A375 (cell line): ENCODE measurements around the gene KLK3. TPM values are rescaled to one million over a fixed set of nuclear protein-coding genes. Genes with fewer than 3 reads are reported as not detected.

Experiments
- total RNA-seq: library from RNA; depleted of rRNA; stranded (reverse); fragments of >200 nt; shearing (Covaris generic); gene quantifications from 2 replicates; pipeline ENCODE4 v1.2.3, GENCODE V29; 2014; rRNA removed

KLK3 gene
- not detected in 2 replicates for total RNA-seq

DNA sequence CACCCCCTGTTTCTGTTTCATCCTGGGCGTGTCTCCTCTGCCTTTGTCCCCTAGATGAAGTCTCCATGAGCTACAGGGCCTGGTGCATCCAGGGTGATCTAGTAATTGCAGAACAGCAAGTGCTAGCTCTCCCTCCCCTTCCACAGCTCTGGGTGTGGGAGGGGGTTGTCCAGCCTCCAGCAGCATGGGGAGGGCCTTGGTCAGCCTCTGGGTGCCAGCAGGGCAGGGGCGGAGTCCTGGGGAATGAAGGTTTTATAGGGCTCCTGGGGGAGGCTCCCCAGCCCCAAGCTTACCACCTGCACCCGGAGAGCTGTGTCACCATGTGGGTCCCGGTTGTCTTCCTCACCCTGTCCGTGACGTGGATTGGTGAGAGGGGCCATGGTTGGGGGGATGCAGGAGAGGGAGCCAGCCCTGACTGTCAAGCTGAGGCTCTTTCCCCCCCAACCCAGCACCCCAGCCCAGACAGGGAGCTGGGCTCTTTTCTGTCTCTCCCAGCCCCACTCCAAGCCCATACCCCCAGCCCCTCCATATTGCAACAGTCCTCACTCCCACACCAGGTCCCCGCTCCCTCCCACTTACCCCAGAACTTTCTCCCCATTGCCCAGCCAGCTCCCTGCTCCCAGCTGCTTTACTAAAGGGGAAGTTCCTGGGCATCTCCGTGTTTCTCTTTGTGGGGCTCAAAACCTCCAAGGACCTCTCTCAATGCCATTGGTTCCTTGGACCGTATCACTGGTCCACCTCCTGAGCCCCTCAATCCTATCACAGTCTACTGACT lies at the start of gene KLK3:
Gene KLK3 (plus strand): TSS at position 280 of the 775 bp plus-strand sequence. CDS start 41 bp downstream, at position 321.

DNA sequence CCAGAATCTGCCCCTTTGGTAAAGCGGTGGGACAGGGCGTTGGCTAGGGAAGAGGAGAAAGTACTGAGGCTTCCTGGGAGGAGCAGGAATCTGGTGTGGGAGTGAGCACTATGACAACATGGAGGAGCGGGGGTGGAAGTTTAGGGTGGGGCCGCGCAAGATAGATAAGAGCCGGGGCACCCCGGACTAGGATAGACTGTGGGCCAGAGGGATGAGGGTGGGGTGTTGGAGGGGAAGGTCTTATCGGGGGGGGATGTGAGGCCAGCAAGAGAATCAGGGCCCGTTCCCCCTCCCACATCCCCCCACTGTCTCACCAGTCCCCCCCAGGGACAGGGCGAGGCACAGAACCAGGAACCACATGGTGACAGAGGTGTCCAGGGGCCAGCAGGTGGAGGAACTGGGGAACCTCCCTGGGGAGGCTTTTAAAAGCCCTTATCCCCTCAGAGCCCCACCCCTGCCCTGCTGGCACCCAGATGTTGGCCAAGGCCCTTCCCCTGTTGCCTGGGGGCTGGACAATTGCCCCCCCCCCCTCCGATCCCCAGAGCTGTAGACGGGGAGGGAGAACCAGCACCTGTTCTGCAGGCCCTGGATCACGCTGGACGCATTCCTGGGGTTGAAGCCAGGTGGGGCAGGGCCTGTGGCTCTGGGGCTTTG lies 31.2 kb upstream of the KLK3 start, which contains the start of gene KLK1:
Gene KLK1 (minus strand): TSS at position 399 of the 654 bp plus-strand sequence. CDS start 39 bp downstream, at position 360.

DNA sequence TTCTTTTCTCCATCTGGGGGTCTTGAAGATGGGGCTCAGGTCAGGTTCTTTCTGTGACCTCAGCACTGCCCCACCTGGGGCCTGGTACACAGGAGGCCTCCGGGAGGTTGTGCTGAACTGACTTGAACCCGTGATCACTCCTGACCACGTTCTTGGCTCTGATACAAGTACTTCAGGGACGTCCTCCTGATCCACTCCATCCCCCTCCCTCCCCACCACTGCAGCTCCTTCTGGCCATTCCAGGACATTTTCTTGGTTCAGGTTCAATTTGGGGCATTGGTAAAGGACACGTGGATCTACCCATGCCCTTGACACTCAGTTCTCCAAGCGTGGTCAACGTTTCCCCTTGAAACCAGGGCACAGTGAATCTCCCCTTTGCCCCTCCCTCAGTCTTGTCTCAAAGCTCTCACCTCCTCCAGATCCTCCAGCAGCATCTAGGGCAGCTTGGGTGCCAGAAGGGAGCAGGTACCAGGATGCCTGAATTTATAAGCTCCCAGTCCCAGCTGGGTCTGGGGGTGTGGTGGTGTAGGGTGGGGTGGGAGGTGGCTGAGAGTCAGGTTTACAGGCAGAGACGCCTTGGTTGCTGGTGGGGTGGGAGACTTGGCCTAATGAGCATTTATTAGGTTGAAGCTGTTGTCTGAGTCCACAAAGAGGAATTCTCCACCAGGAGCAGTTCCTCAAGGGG lies 21.5 kb upstream of the KLK3 start, which contains the start of gene KLK15:
Gene KLK15 (minus strand): TSS at position 458 of the 685 bp plus-strand sequence. CDS start 2,082 bp downstream, outside the sequence.

DNA sequence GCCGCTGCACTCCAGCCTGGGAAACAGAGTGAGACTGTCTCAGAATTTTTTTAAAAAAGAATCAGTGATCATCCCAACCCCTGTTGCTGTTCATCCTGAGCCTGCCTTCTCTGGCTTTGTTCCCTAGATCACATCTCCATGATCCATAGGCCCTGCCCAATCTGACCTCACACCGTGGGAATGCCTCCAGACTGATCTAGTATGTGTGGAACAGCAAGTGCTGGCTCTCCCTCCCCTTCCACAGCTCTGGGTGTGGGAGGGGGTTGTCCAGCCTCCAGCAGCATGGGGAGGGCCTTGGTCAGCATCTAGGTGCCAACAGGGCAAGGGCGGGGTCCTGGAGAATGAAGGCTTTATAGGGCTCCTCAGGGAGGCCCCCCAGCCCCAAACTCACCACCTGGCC lies 18.3 kb downstream of the KLK3 start, which contains the start of gene KLK2:
Gene KLK2 (plus strand): TSS at position 384 of the 400 bp plus-strand sequence. CDS start 35 bp downstream, outside the sequence.

Other genes with a start within 250 kb of the KLK3 start
- gene SYT3, start 215.0 kb upstream of the KLK3 start, total RNA-seq = 0.60 and 0.61 TPM in 2 replicates
- 5.2 and 13.8 TPM in 2 replicates for gene C19orf81, start 205.5 kb upstream of the KLK3 start, total RNA-seq
- gene SHANK1, start 135.1 kb upstream of the KLK3 start, total RNA-seq = 0.77 and 1.4 TPM in 2 replicates
- 17.3 and 17.7 TPM in 2 replicates for gene CLEC11A, start 131.6 kb upstream of the KLK3 start, total RNA-seq
- gene GPR32, start 84.5 kb upstream of the KLK3 start, total RNA-seq = not detected in 2 replicates
- gene ACP4, start 64.5 kb upstream of the KLK3 start, total RNA-seq = not detected in 2 replicates
- gene KLK1, start 31.1 kb upstream of the KLK3 start, total RNA-seq = not detected in 2 replicates
- not detected in 2 replicates for gene KLK15, start 21.3 kb upstream of the KLK3 start, total RNA-seq
- 0.50 and 1.5 TPM in 2 replicates for gene KLK2, start 18.5 kb downstream of the KLK3 start, total RNA-seq
- not detected in 2 replicates for gene KLK4, start 56.5 kb downstream of the KLK3 start, total RNA-seq
- gene KLK5, start 98.1 kb downstream of the KLK3 start, total RNA-seq = not detected in 2 replicates
- gene KLK6, start 114.7 kb downstream of the KLK3 start, total RNA-seq = 0.94 and 1.6 TPM in 2 replicates
- gene KLK7, start 129.0 kb downstream of the KLK3 start, total RNA-seq = not detected in 2 replicates
- gene KLK8, start 146.7 kb downstream of the KLK3 start, total RNA-seq = not detected in 2 replicates
- gene KLK10, start 164.8 kb downstream of the KLK3 start, total RNA-seq = not detected in 2 replicates
- not detected in 2 replicates for gene KLK11, start 171.7 kb downstream of the KLK3 start, total RNA-seq
- gene KLK12, start 180.1 kb downstream of the KLK3 start, total RNA-seq = not detected in 2 replicates
- gene KLK13, start 210.2 kb downstream of the KLK3 start, total RNA-seq = not detected in 2 replicates
- 0.85 TPM in 1 of 2 replicates, not detected in the other for gene KLK14, start 228.0 kb downstream of the KLK3 start, total RNA-seq